Aorta (tissue), 4 donors: ENCODE results near the gene IL3RA. TPM values are rescaled to one million over a fixed set of nuclear protein-coding genes. Genes with fewer than 3 reads are reported as not detected.

Experiments used
- microRNA-seq, 2 donors: library from miRNA; unstranded; fragments of <30 nt; microRNA quantifications; one replicate each; pipeline ENCODE4 v1.2.0, GENCODE V29; 2020
- polyA plus RNA-seq, 2 donors: library from polyadenylated mRNA; stranded (reverse); fragments of 200-250 nt; gene quantifications; one replicate each; pipeline ENCODE4 v1.2.3, GENCODE V29; 2013
- total RNA-seq, 2 donors: library from RNA; stranded (reverse); fragmentation: NEBNext Ultra II Directional; extraction: Animal tissue kit (Norgen Biotek cat#: 25700); gene quantifications; one replicate each; pipeline ENCODE4 v1.2.1, GENCODE V29; 2021
- donor health status: healthy with polysubstance abuse.
- donor health status: Bipolar disorder and iron deficiency.
- donor health status: DM: no; HTN: no; CAD: no.
- donor health status: DM: yes; HTN: yes; CAD: no.

The IL3RA gene
- total and polyA plus RNA-seq, 4 donors, result 0.95 to 21.9 (median 6.3) TPM; not detected in 1

Small RNA genes lying within 50 kb of the gene (microRNA-seq; reads per million reads assigned to microRNA genes)
- gene MIR3690, result 0 reads per million in 2 donors

Other genes with a start within 250 kb of the IL3RA start
- under 1 TPM; 0.23 to 0.42 TPM for gene CRLF2, start 124.1 kb upstream of the IL3RA start, total RNA-seq
- gene CRLF2, start 124.1 kb upstream of the IL3RA start, polyA plus RNA-seq, result not detected
- 10 to 100 TPM; 12.5 to 22.3 TPM for gene CSF2RA, start 68.0 kb upstream of the IL3RA start, total RNA-seq
- 1 to 10 TPM; 1.2 to 5.5 TPM for gene CSF2RA, start 68.0 kb upstream of the IL3RA start, polyA plus RNA-seq
- 100 to 1,000 TPM; 207 to 212 TPM for gene SLC25A6, start 55.3 kb downstream of the IL3RA start, total RNA-seq
- gene SLC25A6, start 55.3 kb downstream of the IL3RA start, polyA plus RNA-seq, result 100 to 1,000 TPM; 316 to 348 TPM
- 10 to 100 TPM; 31.3 to 32.3 TPM for gene ASMTL, start 116.1 kb downstream of the IL3RA start, total RNA-seq
- 10 to 100 TPM; 26.7 to 56.1 TPM for gene ASMTL, start 116.1 kb downstream of the IL3RA start, polyA plus RNA-seq
- gene P2RY8, start 200.4 kb downstream of the IL3RA start, total RNA-seq, result 1 to 10 TPM; 5.0 to 5.5 TPM
- 1 to 10 TPM in 1 of 2 donors, under 1 TPM in 1; 0.31 to 1.0 TPM for gene P2RY8, start 200.4 kb downstream of the IL3RA start, polyA plus RNA-seq